ENCODE measurements around the gene SDK1. TPM values are rescaled to one million over a fixed set of nuclear protein-coding genes. Genes with fewer than 3 reads are reported as not detected.
"Not testable (repeated sequence)": the region's sequence is repeated elsewhere in the genome, so short reads cannot be mapped to it uniquely, and the experiment has no call there.

SDK1 gene
- total RNA-seq, 1 donor = 0.27 TPM

- no peak for TF ChIP-seq CTCF (IDR thresholded peaks at IDR 0.05; ENCODE audit: insufficient read depth, low read length)
- no peak for DNase-seq (ENCODE audit: low read depth)
- H3K4me3 ChIP-seq (ENCODE audit: low read depth, low read length) = no peak overlapping the region
These were observed 452.8 kb downstream of the SDK1 start for GRCh38 chr7:3753868-3754267.

- no peak overlapping the region for H3K4me3 ChIP-seq (ENCODE audit: low read depth, low read length)
- no peak for TF ChIP-seq CTCF (IDR thresholded peaks at IDR 0.05; ENCODE audit: insufficient read depth, low read length)
- peak; percentile 65 for DNase-seq (ENCODE audit: low read depth)
These were observed 453.7 kb downstream of the SDK1 start for GRCh38 chr7:3754493-3755341.

DNA sequence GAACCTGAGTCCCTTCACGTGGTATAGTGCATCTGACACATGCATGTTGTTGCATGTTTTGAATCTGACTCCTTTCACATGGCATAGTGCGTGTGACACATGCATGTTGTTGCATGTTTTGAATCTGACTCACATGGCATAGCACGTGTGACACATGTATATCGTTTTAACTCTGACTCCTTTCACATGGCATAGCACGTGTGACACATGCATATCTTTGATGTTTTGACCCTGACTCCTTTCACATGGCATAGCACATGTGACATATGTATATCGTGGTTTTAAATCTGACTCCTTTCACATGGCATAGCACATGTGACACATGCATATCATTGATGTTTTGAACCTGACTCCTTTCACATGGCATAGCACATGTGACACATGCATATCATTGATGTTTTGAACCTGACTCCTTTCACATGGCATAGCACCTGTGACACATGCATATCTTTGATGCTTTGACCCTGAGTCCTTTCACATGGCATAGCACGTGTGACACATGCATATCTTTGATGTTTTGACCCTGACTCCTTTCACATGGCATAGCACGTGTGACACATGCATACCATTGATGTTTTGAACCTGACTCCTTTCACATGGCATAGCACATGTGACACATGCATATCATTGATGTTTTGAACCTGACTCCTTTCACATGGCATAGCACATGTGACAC is 454.9 kb downstream of the SDK1 start:
- not testable (repeated sequence) for H3K4me3 ChIP-seq (ENCODE audit: low read depth, low read length); DNase-seq (ENCODE audit: low read depth)

DNA sequence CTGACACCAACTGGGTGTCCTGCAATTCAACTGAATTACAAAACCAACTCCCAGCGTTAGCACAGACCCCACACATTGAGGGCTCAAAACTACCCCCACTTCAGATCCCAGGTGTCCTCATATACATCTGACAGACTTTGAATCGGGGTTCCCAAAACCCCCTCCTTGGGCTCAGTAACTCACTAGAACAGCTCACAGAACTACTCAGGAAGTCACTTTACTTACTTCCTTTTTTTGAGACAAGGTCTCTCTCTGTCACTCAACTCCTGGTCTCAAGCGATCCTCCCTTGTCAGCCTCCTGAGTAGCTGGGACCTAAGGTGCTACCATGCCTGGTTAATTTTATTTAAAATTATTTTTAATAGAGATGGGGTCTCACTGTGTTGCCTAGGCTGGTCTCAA is 456.0 kb downstream of the SDK1 start:
- no peak for TF ChIP-seq CTCF (IDR thresholded peaks at IDR 0.05; ENCODE audit: insufficient read depth, low read length)
- DNase-seq (ENCODE audit: low read depth) = no peak
- H3K4me3 ChIP-seq (ENCODE audit: low read depth, low read length) = no peak overlapping the region

- no peak for TF ChIP-seq CTCF (IDR thresholded peaks at IDR 0.05; ENCODE audit: insufficient read depth, low read length)
- DNase-seq (ENCODE audit: low read depth) = peak; percentile 1
- no peak overlapping the region for H3K4me3 ChIP-seq (ENCODE audit: low read depth, low read length)
These were observed 459.6 kb downstream of the SDK1 start for GRCh38 chr7:3760651-3761050.

- DNase-seq (ENCODE audit: low read depth) = no peak
- no peak for TF ChIP-seq CTCF (IDR thresholded peaks at IDR 0.05; ENCODE audit: insufficient read depth, low read length)
- H3K4me3 ChIP-seq (ENCODE audit: low read depth, low read length) = no peak overlapping the region
These were observed 461.2 kb downstream of the SDK1 start for GRCh38 chr7:3762146-3762831.

Measured in fibroblast of the aortic adventitia (primary cell).